HCT116 (cell line): Measurements from ENCODE around the gene WDR31. TPM values are rescaled to one million over a fixed set of nuclear protein-coding genes. Genes with fewer than 3 reads are reported as not detected.

Source experiments
- ATAC-seq: fragments of 200-7000 bp; cut with Tn5 transposase; 2 replicates; pipeline ENCODE4 v1.9.1; 2020; ENCODE audit warnings: mild to moderate bottlenecking, moderate library complexity
- BruUV-seq: library from RNA; stranded (reverse); fragments of 400-500 nt; replicated peaks from 2 replicates; lab custom pipeline; 2021; lab: Mats Ljungman, UMichigan
- CTCF ChIA-PET: fragments of 300-600 bp; sonication (Branson Sonifier 250); formaldehyde crosslinking; loops from one replicate; lab custom pipeline; 2021; ENCODE audit warnings: antibody characterized with exemption; lab: Charles Lee
- POLR2A ChIA-PET: fragments of 300-600, 350-600 bp; sonication (Branson Sonifier 250); formaldehyde crosslinking; loops from one replicate; lab custom pipeline; 2021; ENCODE audit warnings: antibody characterized with exemption; lab: Charles Lee
- RAD21 ChIA-PET, 2 experiments: fragments of 300-600 bp; sonication (Branson Sonifier 250); formaldehyde crosslinking; loops; one replicate each; lab custom pipeline; 2023; ENCODE audit warnings: low total read pairs in 2 of 2; ENCODE audit not compliant: uncharacterized antibody in 2 of 2, unreplicated experiment in 2 of 2, low non-redundant PET in 1 of 2; lab: Charles Lee
- DNase-seq: peaks from one replicate; pipeline ENCODE4 v3.0.0-alpha.2; 2010; ENCODE audit warnings: low read depth, low spot score
- H2AFZ ChIP-seq: fragments of 200-600 bp; shearing (Covaris generic), sonication (generic); 2 replicates; pipeline ENCODE4 v1.6.1; 2017; ENCODE audit warnings: low read depth, mixed run types, mixed read lengths, antibody characterized with exemption, low read length; ENCODE audit not compliant: poor library complexity, severe bottlenecking
- H3K27ac ChIP-seq: 2 replicates; pipeline ENCODE4 v1.5.1; 2012; ENCODE audit warnings: low read depth, low read length
- H3K27me3 ChIP-seq: fragments of 200-600 bp; sonication (generic); 2 replicates; pipeline ENCODE4 v1.6.1; 2016; ENCODE audit warnings: mixed run types, low read length, mixed read lengths; ENCODE audit not compliant: insufficient read depth
- H3K36me3 ChIP-seq, 2 experiments: fragments of 200-500 bp in 1 of 2; fragments of 200-600 bp in 1 of 2; sonication (Bioruptor generic) in 1 of 2; sonication (generic) in 1 of 2; 2 replicates each; pipeline versions ENCODE4 v1.5.1 to v1.6.1; 2014 to 2016; ENCODE audit warnings: low read length in 2 of 2, inconsistent platforms in 1 of 2, mixed read lengths in 1 of 2, mixed run types in 1 of 2; ENCODE audit not compliant: insufficient read depth in 2 of 2, control insufficient read depth in 1 of 2
- H3K4me1 ChIP-seq, 2 experiments: fragments of 200-600 bp in 1 of 2; sonication (generic) in 1 of 2; 2 replicates each; pipeline versions ENCODE4 v1.5.1 to v1.6.1; 2012 to 2017; ENCODE audit warnings: low read length in 2 of 2, inconsistent platforms in 1 of 2, mild to moderate bottlenecking in 1 of 2, mixed read lengths in 1 of 2, mixed run types in 1 of 2, moderate library complexity in 1 of 2; ENCODE audit not compliant: insufficient read depth in 2 of 2, control insufficient read depth in 1 of 2
- H3K4me2 ChIP-seq: fragments of 200-600 bp; sonication (generic); 2 replicates; pipeline ENCODE4 v1.6.1; 2017; ENCODE audit warnings: mixed run types, low read length, mixed read lengths
- H3K4me3 ChIP-seq, 2 experiments: fragments of 200-600 bp in 1 of 2; sonication (generic) in 1 of 2; replicated peaks in 1 of 2; 2 replicates each; pipeline ENCODE4 v1.5.1; 2011 to 2016; ENCODE audit warnings: low read length in 2 of 2, control low read depth in 1 of 2, low read depth in 1 of 2, mild to moderate bottlenecking in 1 of 2, mixed read lengths in 1 of 2, mixed run types in 1 of 2
- H3K79me2 ChIP-seq: fragments of 200-600 bp; sonication (generic); 2 replicates; pipeline ENCODE4 v1.6.1; 2017; ENCODE audit warnings: mild to moderate bottlenecking, mixed run types, low read length, moderate library complexity, mixed read lengths; ENCODE audit not compliant: insufficient read depth
- H3K9ac ChIP-seq: fragments of 200-600 bp; sonication (generic); 2 replicates; pipeline ENCODE4 v1.6.1; 2016; ENCODE audit warnings: low read length, mixed read lengths
- H3K9me2 ChIP-seq: fragments of 200-600 bp; sonication (generic), shearing (Covaris generic); 2 replicates; pipeline ENCODE4 v1.6.1; 2017; ENCODE audit warnings: mixed run types, mild to moderate bottlenecking, moderate library complexity; ENCODE audit not compliant: insufficient read depth
- H3K9me3 ChIP-seq, 2 experiments: fragments of 200-500 bp in 1 of 2; fragments of 200-600 bp in 1 of 2; sonication (Bioruptor generic) in 1 of 2; sonication (generic) in 1 of 2; 2 replicates each; pipeline ENCODE4 v1.6.1; 2014 to 2017; ENCODE audit warnings: low read length in 2 of 2, mixed read lengths in 2 of 2, inconsistent platforms in 1 of 2, low read depth in 1 of 2, mild to moderate bottlenecking in 1 of 2, mixed run types in 1 of 2, moderate library complexity in 1 of 2; ENCODE audit not compliant: control insufficient read depth in 1 of 2, insufficient read depth in 1 of 2
- H4K20me1 ChIP-seq: fragments of 200-600 bp; sonication (generic), shearing (Covaris generic); 2 replicates; pipeline ENCODE4 v1.6.1; 2017; ENCODE audit warnings: mixed run types, mild to moderate bottlenecking, moderate library complexity; ENCODE audit not compliant: insufficient read depth
- ATF3 ChIP-seq: IDR thresholded peaks from 2 replicates; pipeline ENCODE4 v1.6.1; 2012
- CBX3 ChIP-seq: IDR thresholded peaks from 2 replicates; pipeline ENCODE4 v1.6.1; 2012; ENCODE audit warnings: low read depth
- ELF1 ChIP-seq: IDR thresholded peaks from 2 replicates; pipeline ENCODE4 v1.6.1; 2012; ENCODE audit warnings: low read depth, borderline replicate concordance
- EZH2 ChIP-seq: fragments of 200-600 bp; sonication (generic); IDR thresholded peaks from 2 replicates; pipeline ENCODE4 v1.6.1; 2017; ENCODE audit warnings: antibody characterized with exemption, mixed run types
- FOSL1 ChIP-seq: IDR thresholded peaks from 2 replicates; pipeline ENCODE4 v1.6.1; 2012; ENCODE audit warnings: low read depth
- JUND ChIP-seq: IDR thresholded peaks from 2 replicates; pipeline ENCODE4 v1.6.1; 2012
- MAX ChIP-seq: IDR thresholded peaks from 2 replicates; pipeline ENCODE4 v1.6.1; 2012
- POLR2A ChIP-seq: IDR thresholded peaks from 2 replicates; pipeline ENCODE4 v1.7.0; 2011; ENCODE audit warnings: borderline replicate concordance; ENCODE audit not compliant: insufficient read depth, insufficient read length; ENCODE audit errors: extremely low read depth
- REST ChIP-seq: IDR thresholded peaks from 2 replicates; pipeline ENCODE4 v1.6.1; 2012; ENCODE audit warnings: low read depth
- SIN3A ChIP-seq: IDR thresholded peaks from 2 replicates; pipeline ENCODE4 v1.6.1; 2012; ENCODE audit warnings: low read depth
- SP1 ChIP-seq: IDR thresholded peaks from 2 replicates; pipeline ENCODE4 v1.6.1; 2012; ENCODE audit warnings: low read depth
- SRF ChIP-seq: IDR thresholded peaks from 2 replicates; pipeline ENCODE4 v1.6.1; 2012; ENCODE audit warnings: low read depth
- TCF7L2 ChIP-seq: IDR thresholded peaks from 2 replicates; pipeline ENCODE4 v1.7.0; 2011; ENCODE audit warnings: borderline replicate concordance, inconsistent platforms; ENCODE audit not compliant: insufficient read depth, insufficient read length; ENCODE audit errors: extremely low read depth
- ZBTB33 ChIP-seq: IDR thresholded peaks from 2 replicates; pipeline ENCODE4 v1.6.1; 2011; ENCODE audit warnings: mild to moderate bottlenecking, low read length, moderate library complexity; ENCODE audit not compliant: insufficient replicate concordance; ENCODE audit errors: extremely low read depth
- ZFX ChIP-seq: fragments of 450-650 bp; IDR thresholded peaks from 2 replicates; pipeline ENCODE4 v1.6.1; 2017
- ZNF274 ChIP-seq: fragments of 200-500 bp; sonication (Bioruptor generic); IDR thresholded peaks from 2 replicates; pipeline ENCODE4 v1.6.1; 2014; ENCODE audit warnings: mild to moderate bottlenecking, low read depth, low read length, inconsistent platforms
- intact Hi-C: fragments of 100-400 bp; cut with micrococcal nuclease; formaldehyde crosslinking; loops from 2 replicates; pipeline ENCODE4 v1.10.0; 2022
- total RNA-seq: library from RNA; stranded (reverse); gene quantifications from one replicate; pipeline ENCODE4 v1.2.1, GENCODE V29; 2021; ENCODE audit not compliant: unreplicated experiment

The WDR31 gene
- total RNA-seq, 1 experiment from 2014 or later = 5.9 TPM

GRCh38 chr9:113359385-113359784 lies 19.3 kb upstream of the WDR31 start:
- Histone ChIP-seq H3K79me2 (no peaks in the 10 kb centered on the region), H3K36me3 (peaks cover 4% of the 10 kb centered on the region in 2 experiments; a peak in 1 of 4 replicates), H3K9me2 (no peaks in the 10 kb centered on the region), H3K9me3 (no peaks in the 10 kb centered on the region), H3K27ac (no peak overlapping the region), H3K27me3 (no peaks in the 10 kb centered on the region), H2AFZ (no peak overlapping the region), H3K4me2 (no peak overlapping the region), H3K9ac (no peak overlapping the region), H4K20me1 (no peaks in the 10 kb centered on the region), H3K4me1 (peaks cover 11 to 14% of the 10 kb centered on the region in 2 experiments), H3K4me3 (no peak overlapping the region)
- no TSS peak for BruUV-seq
- ChIA-PET CTCF (no interaction called here), POLR2A (no interaction called here), RAD21 (no interaction called here)
- DNase-seq = no peak
- TF ChIP-seq FOSL1 = no peak
- no peak for TF ChIP-seq ATF3
- no peak for TF ChIP-seq POLR2A
- TF ChIP-seq EZH2 = no peak
- TF ChIP-seq MAX = no peak
- no peak for TF ChIP-seq TCF7L2
- no peak for TF ChIP-seq SP1
- TF ChIP-seq JUND = no peak
- TF ChIP-seq ZFX = no peak
- no peak for TF ChIP-seq ELF1
- TF ChIP-seq ZBTB33 = no peak
- TF ChIP-seq SRF = no peak
- TF ChIP-seq SIN3A = no peak
- TF ChIP-seq REST = no peak
- TF ChIP-seq CBX3 = no peak
- no peak for TF ChIP-seq ZNF274
- intact Hi-C loops = no loop called here
- ATAC-seq = no peak
